ENCODE measurements around the gene DEFB124. TPM values are rescaled to one million over a fixed set of nuclear protein-coding genes. Genes with fewer than 3 reads are reported as not detected.

The DEFB124 gene
- total RNA-seq: not detected in 2 replicates

DNA sequence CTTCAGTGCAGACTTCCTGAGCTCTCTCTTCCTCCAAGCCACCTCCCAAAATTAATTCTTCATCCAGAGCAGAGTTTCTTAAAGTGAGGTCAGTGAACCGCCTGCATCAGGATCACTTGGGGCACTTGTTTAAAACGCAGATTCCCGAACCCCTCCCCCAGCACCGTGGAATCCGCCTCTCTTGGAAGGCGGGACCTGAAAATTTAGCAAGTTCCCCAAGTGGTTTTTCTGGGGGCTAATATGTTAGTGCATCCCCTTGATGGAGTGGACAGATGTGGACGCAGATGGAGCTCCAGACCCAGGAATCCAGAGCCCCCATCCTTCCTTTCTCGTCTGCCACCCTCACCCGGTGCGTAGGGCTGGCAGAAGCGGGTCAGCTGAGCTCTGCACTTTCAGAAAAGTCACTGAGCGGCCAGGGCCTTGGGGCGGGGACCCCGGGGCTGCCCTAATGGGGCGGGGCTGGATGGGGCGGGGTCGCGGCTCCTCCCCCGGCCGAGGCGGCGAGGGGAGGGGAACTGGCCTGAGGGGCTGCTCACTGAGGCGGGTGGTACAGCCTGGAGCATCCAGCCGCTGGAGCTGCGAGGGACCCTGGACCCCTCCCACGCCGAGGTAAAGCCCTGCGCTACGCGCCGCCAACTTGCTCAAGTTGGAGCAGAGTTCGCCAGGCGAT lies at the start of gene DEFB124, which contains the start of gene REM1:
DEFB124 (minus strand) TSS at position 370 of the 670 bp plus-strand sequence. CDS start 2,114 bp downstream, outside the sequence.
REM1 (plus strand) TSS at position 531 of the 670 bp plus-strand sequence. CDS start 1,158 bp downstream, outside the sequence.

GRCh38 chr20:31514154-31515071 lies 39.5 kb upstream of the DEFB124 start, which contains the start of gene HM13:
HM13 (plus strand) TSS chr20:31514442; CDS start chr20:31514552, 110 bp downstream.

GRCh38 chr20:31440012-31440659 lies 34.8 kb downstream of the DEFB124 start, which contains the start of gene DEFB123:
DEFB123 (plus strand) TSS chr20:31440632; CDS start chr20:31440699, 67 bp downstream.

Other genes with a start within 250 kb of the DEFB124 start
- gene DEFB115, start 217.5 kb downstream of the DEFB124 start, total RNA-seq: not detected in 2 replicates
- gene DEFB116, start 166.5 kb downstream of the DEFB124 start, total RNA-seq: not detected in 2 replicates
- gene DEFB118, start 106.5 kb downstream of the DEFB124 start, total RNA-seq: not detected in 2 replicates
- gene DEFB119, start 84.5 kb downstream of the DEFB124 start, total RNA-seq: not detected in 2 replicates
- not detected in 2 replicates for gene DEFB121, start 68.9 kb downstream of the DEFB124 start, total RNA-seq
- gene DEFB123, start 34.5 kb downstream of the DEFB124 start, total RNA-seq: not detected in 2 replicates
- gene REM1, start 161 bp upstream of the DEFB124 start, total RNA-seq: under 0.01 and 0.38 TPM in 2 replicates
- gene HM13, start 39.3 kb upstream of the DEFB124 start, total RNA-seq: 105 and 108 TPM in 2 replicates
- gene ID1, start 130.2 kb upstream of the DEFB124 start, total RNA-seq: 251 and 348 TPM in 2 replicates
- not detected in 2 replicates for gene COX4I2, start 162.8 kb upstream of the DEFB124 start, total RNA-seq
- gene BCL2L1, start 247.7 kb upstream of the DEFB124 start, total RNA-seq: 153 TPM in 2 replicates

Data from vein endothelial cell (primary cell).